GM19438 (cell line): ENCODE results near the gene SRPRB.

Source experiments
- ATAC-seq: cut with Tn5 transposase; IDR thresholded peaks from one replicate; pipeline ENCODE4 v1.9.1; 2021; ENCODE audit warnings: low read depth; ENCODE audit not compliant: unreplicated experiment

Gene SRPRB

GRCh38 chr3:133863911-133864310, 58.3 kb downstream of the SRPRB start:
- no peak for ATAC-seq

- no peak for ATAC-seq
These were observed 59.0 kb downstream of the SRPRB start for GRCh38 chr3:133864616-133865015.

GRCh38 chr3:133865136-133865855, 59.7 kb downstream of the SRPRB start:
- ATAC-seq: no peak

DNA sequence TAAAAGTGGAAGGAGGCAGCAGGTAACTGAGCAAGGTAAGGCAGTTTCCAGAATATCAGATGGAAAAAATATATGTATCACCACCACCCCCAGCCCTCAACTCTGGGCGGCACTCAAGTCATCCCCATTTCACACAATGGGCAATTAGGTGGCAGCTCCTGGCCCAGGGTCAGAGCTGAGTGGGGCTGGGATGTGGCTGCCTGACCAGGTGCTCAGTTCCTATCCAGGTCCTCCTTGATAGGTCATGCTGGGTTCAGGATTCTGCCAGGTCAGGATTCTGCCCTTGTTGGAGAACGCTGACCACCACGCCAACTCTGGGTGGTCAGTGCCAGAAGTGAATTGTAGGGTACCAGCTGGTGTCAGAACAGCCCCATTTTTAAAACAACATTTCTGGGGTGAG, 60.5 kb downstream of the SRPRB start:
- no peak for ATAC-seq

- no peak for ATAC-seq
These were observed 62.6 kb downstream of the SRPRB start for GRCh38 chr3:133868186-133868585.

DNA sequence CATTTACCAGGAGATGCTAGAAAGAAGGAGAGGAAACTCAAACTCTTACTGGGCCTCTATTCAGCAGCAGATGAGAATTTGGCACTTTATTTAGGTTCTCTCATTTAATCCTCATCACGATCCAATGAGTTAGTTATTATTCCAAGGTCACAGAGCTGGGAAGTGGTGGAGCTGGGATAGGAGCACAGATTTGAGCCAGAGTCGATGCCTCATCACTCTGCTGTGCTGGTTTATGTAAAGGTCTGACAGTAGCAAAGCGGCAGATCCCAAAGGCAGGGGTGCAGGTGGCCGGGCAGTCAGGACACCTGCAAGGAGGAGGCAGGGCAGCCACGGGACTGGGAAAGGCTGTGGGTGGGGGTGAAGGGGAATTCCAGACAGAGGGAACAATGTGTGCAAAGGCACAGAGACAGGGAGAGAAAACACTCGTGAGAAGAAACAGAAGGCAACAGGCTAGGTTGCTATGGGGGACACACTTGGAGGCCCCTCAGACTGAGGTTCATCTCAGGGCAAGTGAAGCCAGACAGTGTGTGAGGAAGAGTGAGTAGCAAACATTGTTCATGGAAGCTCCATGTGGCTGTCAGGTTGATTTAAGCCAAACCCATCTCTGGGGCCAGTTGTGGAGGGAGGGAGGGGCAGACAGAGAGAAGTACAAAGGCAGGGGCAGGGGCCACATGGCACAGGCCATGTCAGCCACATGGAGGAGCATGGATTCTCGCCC, 63.3 kb downstream of the SRPRB start:
- ATAC-seq: no peak

DNA sequence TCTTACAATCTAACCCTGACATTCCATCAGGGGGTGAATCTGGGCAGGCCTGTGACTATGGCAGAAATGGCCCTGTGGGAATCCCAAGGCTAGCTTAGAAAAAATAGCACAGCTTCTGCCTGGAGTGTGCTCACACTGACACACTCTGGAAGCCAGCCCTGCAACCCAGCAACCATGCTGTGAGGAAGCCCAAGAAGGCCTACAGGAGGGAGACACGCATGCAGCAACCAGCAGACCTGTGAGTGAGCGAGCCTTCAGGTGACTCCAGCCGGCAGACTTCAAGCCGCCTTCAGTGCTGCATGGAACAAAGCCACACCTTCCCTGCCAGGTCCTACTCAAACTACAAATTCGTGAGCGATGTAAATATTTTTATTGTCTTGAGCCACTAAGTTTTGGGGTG, 64.0 kb downstream of the SRPRB start:
- ATAC-seq: no peak

DNA sequence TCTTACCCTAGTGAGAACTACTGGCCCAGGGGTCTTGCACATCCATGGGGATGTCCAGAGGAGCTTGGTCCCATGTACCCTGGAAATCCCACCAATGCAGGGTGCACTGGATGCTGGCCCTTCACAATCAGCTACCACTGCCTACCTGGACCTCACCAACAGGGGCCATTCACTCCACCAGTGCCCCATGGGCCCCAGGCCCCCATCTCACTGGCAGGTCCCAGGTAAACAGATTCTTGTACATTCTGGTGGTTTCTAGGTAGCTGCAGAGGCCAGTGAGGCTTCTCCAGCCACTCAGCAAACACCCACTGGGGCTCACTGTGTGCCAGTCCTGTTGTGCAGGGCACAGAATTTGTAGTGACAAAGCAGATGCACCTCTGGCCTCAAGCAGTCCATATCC, 65.2 kb downstream of the SRPRB start:
- no peak for ATAC-seq
